Activated B cell treated with CpG ODN at 0.5 μM for 24 hours (primary cell): ENCODE data around the gene PDCD2L. TPM values are rescaled to one million over a fixed set of nuclear protein-coding genes. Genes with fewer than 3 reads are reported as not detected.

Experiments
- ATAC-seq: fragments of 200-7000 bp; cut with Tn5 transposase; one replicate; pipeline ENCODE4 v1.10.0; 2021; ENCODE audit warnings: low read depth, mild to moderate bottlenecking, moderate library complexity
- CTCF ChIA-PET: fragments of 350-600 bp; sonication (Branson Sonifier 250); formaldehyde crosslinking; loops from one replicate; lab custom pipeline; 2021; ENCODE audit warnings: antibody characterized with exemption; lab: Charles Lee
- POLR2A ChIA-PET: fragments of 350-600 bp; sonication (Branson Sonifier 250); formaldehyde crosslinking; loops from one replicate; lab custom pipeline; 2021; ENCODE audit warnings: antibody characterized with exemption; lab: Charles Lee
- DNase-seq: peaks from one replicate; pipeline ENCODE4 v3.0.0; 2022
- H3K27ac Mint-ChIP-seq: one replicate; pipeline ENCODE4 v1.8.0; 2020; ENCODE audit warnings: mixed read lengths
- H3K27me3 Mint-ChIP-seq: one replicate; pipeline ENCODE4 v1.8.0; 2021; ENCODE audit warnings: mixed read lengths
- H3K36me3 Mint-ChIP-seq: one replicate; pipeline ENCODE4 v1.8.0; 2021; ENCODE audit warnings: low read depth, mixed read lengths
- H3K4me1 Mint-ChIP-seq: one replicate; pipeline ENCODE4 v1.8.0; 2021; ENCODE audit warnings: mixed read lengths
- H3K4me3 Mint-ChIP-seq: one replicate; pipeline ENCODE4 v1.8.0; 2020; ENCODE audit warnings: mild to moderate bottlenecking, mixed read lengths
- H3K9me3 Mint-ChIP-seq: one replicate; pipeline ENCODE4 v1.8.0; 2020; ENCODE audit warnings: mixed read lengths
- CTCF ChIP-seq: fragments of 200-600 bp; IDR thresholded peaks from one replicate; pipeline ENCODE4 v1.8.0; 2022; ENCODE audit warnings: antibody characterized with exemption, mild to moderate bottlenecking
- intact Hi-C: fragments of 100-400 bp; cut with micrococcal nuclease; formaldehyde crosslinking; loops from one replicate; pipeline ENCODE4 v1.15.1; 2024
- total RNA-seq: library from RNA; stranded (reverse); gene quantifications from 2 replicates; pipeline ENCODE4 v1.2.3, GENCODE V29; 2022

PDCD2L gene
- total RNA-seq, 1 donor from 2014 or later, result 18.6 TPM

GRCh38 chr19:34370117-34370516 lies 34.1 kb upstream of the PDCD2L start:
- no peak for TF ChIP-seq CTCF
- CTCF ChIA-PET, result interaction anchor here (0.5 kb wide), 1 partner anchor 30 kb away, joined by 3 read pairs; no protein-coding TSS in a partner anchor
- POLR2A ChIA-PET, result interaction anchor here (0.7 kb wide), 1 partner anchor 17 kb away, joined by 4 read pairs; no protein-coding TSS in a partner anchor
- no peak for ATAC-seq
- no peak overlapping the region for H3K27ac Mint-ChIP-seq
- peaks cover 57% of the 10 kb centered on the region for H3K36me3 Mint-ChIP-seq
- no peak for DNase-seq
- no peaks in the 10 kb centered on the region for H3K27me3 Mint-ChIP-seq
- H3K4me1 Mint-ChIP-seq, result peaks cover 17% of the 10 kb centered on the region
- H3K9me3 Mint-ChIP-seq, result no peaks in the 10 kb centered on the region
- H3K4me3 Mint-ChIP-seq, result no peak overlapping the region
- intact Hi-C loops, result no loop called here

GRCh38 chr19:34370983-34371382 lies 33.2 kb upstream of the PDCD2L start:
- no peak for TF ChIP-seq CTCF
- Mint-ChIP-seq H3K36me3 (peaks cover 63% of the 10 kb centered on the region), H3K9me3 (no peaks in the 10 kb centered on the region), H3K27ac (no peak overlapping the region), H3K4me1 (peaks cover 12% of the 10 kb centered on the region), H3K4me3 (no peak overlapping the region), H3K27me3 (no peaks in the 10 kb centered on the region)
- ChIA-PET CTCF (no interaction called here), POLR2A (interaction anchor here (0.6 kb wide), 1 partner anchor 15 kb away, joined by 3 read pairs; no protein-coding TSS in a partner anchor)
- intact Hi-C loops, result no loop called here
- DNase-seq (no peak), ATAC-seq (no peak)

- Mint-ChIP-seq H3K4me3 (no peak overlapping the region), H3K27ac (no peak overlapping the region), H3K9me3 (no peaks in the 10 kb centered on the region), H3K36me3 (peaks cover 62% of the 10 kb centered on the region), H3K4me1 (no peaks in the 10 kb centered on the region), H3K27me3 (no peaks in the 10 kb centered on the region)
- ATAC-seq (no peak), DNase-seq (no peak)
- intact Hi-C loops, result no loop called here
- no peak for TF ChIP-seq CTCF
- ChIA-PET CTCF (no interaction called here), POLR2A (no interaction called here)
Measured at GRCh38 chr19:34373601-34374288, 30.5 kb upstream of the PDCD2L start.

- Mint-ChIP-seq H3K4me3 (no peak overlapping the region), H3K27ac (no peak overlapping the region), H3K9me3 (no peaks in the 10 kb centered on the region), H3K4me1 (no peaks in the 10 kb centered on the region), H3K36me3 (peaks cover 62% of the 10 kb centered on the region), H3K27me3 (no peaks in the 10 kb centered on the region)
- ChIA-PET POLR2A (no interaction called here), CTCF (no interaction called here)
- ATAC-seq, result no peak
- TF ChIP-seq CTCF, result no peak
- DNase-seq, result no peak
- intact Hi-C loops, result no loop called here
Measured at GRCh38 chr19:34375598-34375997, 28.6 kb upstream of the PDCD2L start.

- peaks cover 68% of the 10 kb centered on the region for H3K36me3 Mint-ChIP-seq
- no peak overlapping the region for H3K27ac Mint-ChIP-seq
Measured at GRCh38 chr19:34380639-34381241, 23.5 kb upstream of the PDCD2L start.

More at GRCh38 chr19:34380639-34381241, 23.5 kb upstream of the PDCD2L start:
- H3K9me3 Mint-ChIP-seq, result no peaks in the 10 kb centered on the region
- no peak for DNase-seq
- no peak overlapping the region for H3K4me3 Mint-ChIP-seq
- no peaks in the 10 kb centered on the region for H3K4me1 Mint-ChIP-seq
- intact Hi-C loops, result no loop called here
- POLR2A ChIA-PET, result no interaction called here
- no peak for ATAC-seq
- no peak for TF ChIP-seq CTCF
- no peaks in the 10 kb centered on the region for H3K27me3 Mint-ChIP-seq
- CTCF ChIA-PET, result no interaction called here
